H1 (cell line): ENCODE results near the gene WDR45B. TPM values are rescaled to one million over a fixed set of nuclear protein-coding genes. Genes with fewer than 3 reads are reported as not detected.

ENCODE experiments used
- CTCF ChIA-PET: fragments of 300-600 bp; sonication (Branson Sonifier 250); formaldehyde crosslinking; loops from one replicate; lab custom pipeline; 2021; ENCODE audit not compliant: partially characterized antibody; lab: Charles Lee
- POLR2A ChIA-PET: fragments of 300-600 bp; sonication (Branson Sonifier 250); formaldehyde crosslinking; loops from one replicate; lab custom pipeline; 2021; ENCODE audit warnings: inconsistent platforms; ENCODE audit not compliant: partially characterized antibody; lab: Charles Lee
- DNase-seq, 2 experiments: peaks; one replicate each; pipeline versions ENCODE4 v3.0.0 to v3.0.0-alpha.2; 2010 to 2022; ENCODE audit warnings: low spot score in 2 of 2, low read depth in 1 of 2, mixed read lengths in 1 of 2
- FAIRE-seq: peaks from 2 replicates; lab custom pipeline; 2011; peaks lifted over from hg19 to GRCh38; lab: Jason Lieb, UNC
- H2AFZ ChIP-seq: 2 replicates; pipeline ENCODE4 v1.8.1; 2012; ENCODE audit warnings: low read length, inconsistent platforms
- H2AK5ac ChIP-seq: 2 replicates; pipeline ENCODE4 v1.6.1; 2013; ENCODE audit warnings: low read depth, low read length
- H2BK120ac ChIP-seq: replicated peaks from 2 replicates; pipeline ENCODE3; 2013; ENCODE audit warnings: low read depth, low read length, inconsistent platforms
- H2BK12ac ChIP-seq: 2 replicates; pipeline ENCODE4 v1.6.1; 2013; ENCODE audit warnings: low read depth, low read length
- H2BK15ac ChIP-seq: 2 replicates; pipeline ENCODE4 v1.6.1; 2013; ENCODE audit warnings: low read length
- H2BK20ac ChIP-seq: 2 replicates; pipeline ENCODE4 v1.6.1; 2013; ENCODE audit warnings: low read length
- H2BK5ac ChIP-seq: 2 replicates; pipeline ENCODE4 v1.6.1; 2013; ENCODE audit warnings: low read depth, low read length
- H3K14ac ChIP-seq: 2 replicates; pipeline ENCODE4 v1.6.1; 2013; ENCODE audit warnings: inconsistent platforms; ENCODE audit not compliant: insufficient read length
- H3K18ac ChIP-seq: 2 replicates; pipeline ENCODE4 v1.6.1; 2013; ENCODE audit warnings: low read length; ENCODE audit errors: extremely low read depth
- H3K23ac ChIP-seq: 2 replicates; pipeline ENCODE4 v1.6.1; 2013; ENCODE audit warnings: inconsistent platforms; ENCODE audit not compliant: insufficient read length
- H3K23me2 ChIP-seq: 2 replicates; pipeline ENCODE4 v1.6.1; 2013; ENCODE audit warnings: low read depth, low read length
- H3K27ac ChIP-seq: 2 replicates; pipeline ENCODE4 v1.6.1; 2011; ENCODE audit warnings: low read depth, low read length, inconsistent platforms
- H3K27me3 ChIP-seq, 4 experiments: replicated peaks in 1 of 4; 1 replicate in 1 of 4; 2 replicates in 3 of 4; pipeline versions ENCODE4 v1.6.1 to v1.8.1; 2011 to 2013; ENCODE audit warnings: low read length in 3 of 4, mild to moderate bottlenecking in 3 of 4, inconsistent platforms in 2 of 4, mixed read lengths in 2 of 4, moderate library complexity in 1 of 4; ENCODE audit not compliant: control insufficient read depth in 3 of 4, insufficient read depth in 3 of 4; ENCODE audit errors: extremely low read depth in 1 of 4
- H3K36me3 ChIP-seq, 4 experiments: 2 replicates each; pipeline versions ENCODE4 v1.6.1 to v1.8.1; 2011 to 2013; ENCODE audit warnings: mild to moderate bottlenecking in 4 of 4, low read length in 3 of 4, moderate library complexity in 2 of 4, control low read depth in 1 of 4, inconsistent platforms in 1 of 4; ENCODE audit not compliant: insufficient read depth in 4 of 4, control insufficient read depth in 2 of 4
- H3K4ac ChIP-seq: replicated peaks from 2 replicates; pipeline ENCODE3; 2013; ENCODE audit warnings: low read length, low read depth, mixed read lengths, inconsistent platforms; ENCODE audit not compliant: insufficient read length
- H3K4me1 ChIP-seq, 4 experiments: replicated peaks in 1 of 4; 1 replicate in 1 of 4; 2 replicates in 3 of 4; pipeline versions ENCODE4 v1.6.1 to v1.8.1; 2011 to 2013; ENCODE audit warnings: low read length in 3 of 4, inconsistent platforms in 2 of 4, mixed read lengths in 1 of 4; ENCODE audit not compliant: insufficient read depth in 4 of 4, control insufficient read depth in 3 of 4
- H3K4me2 ChIP-seq, 2 experiments: 2 replicates each; pipeline versions ENCODE4 v1.6.1 to v1.8.1; 2011 to 2013; ENCODE audit warnings: low read depth in 2 of 2, low read length in 2 of 2, control low read depth in 1 of 2, inconsistent platforms in 1 of 2, mild to moderate bottlenecking in 1 of 2; ENCODE audit not compliant: insufficient read depth in 1 of 2
- H3K4me3 ChIP-seq, 4 experiments: fragments of 200-600, 300-600 bp in 1 of 4; sonication (generic), shearing (Covaris generic), sonication (Bioruptor Twin) in 1 of 4; 2 replicates each; pipeline versions ENCODE4 v1.5.1 to v1.8.1; 2011 to 2016; ENCODE audit warnings: low read length in 4 of 4, low read depth in 3 of 4, control low read depth in 2 of 4, inconsistent platforms in 2 of 4, mild to moderate bottlenecking in 2 of 4, mixed read lengths in 1 of 4, moderate library complexity in 1 of 4; ENCODE audit not compliant: insufficient read depth in 2 of 4; ENCODE audit errors: extremely low read depth in 1 of 4
- H3K56ac ChIP-seq: replicated peaks from 2 replicates; pipeline ENCODE3; 2013; ENCODE audit warnings: low read depth, mild to moderate bottlenecking, mixed read lengths, low read length, inconsistent platforms; ENCODE audit not compliant: insufficient read length
- H3K79me1 ChIP-seq: 2 replicates; pipeline ENCODE4 v1.6.1; 2013; ENCODE audit warnings: low read depth, low read length, control low read depth
- H3K79me2 ChIP-seq, 2 experiments: 2 replicates each; pipeline versions ENCODE4 v1.6.1 to v1.8.1; 2012 to 2013; ENCODE audit warnings: low read length in 2 of 2, mild to moderate bottlenecking in 2 of 2, inconsistent platforms in 1 of 2; ENCODE audit not compliant: insufficient read depth in 2 of 2, control insufficient read depth in 1 of 2
- H3K9ac ChIP-seq, 4 experiments: replicated peaks in 1 of 4; 1 replicate in 1 of 4; 2 replicates in 3 of 4; pipeline versions ENCODE4 v1.6.1 to v1.8.1; 2011 to 2013; ENCODE audit warnings: low read depth in 3 of 4, low read length in 3 of 4, control low read depth in 2 of 4, mild to moderate bottlenecking in 2 of 4, moderate library complexity in 2 of 4, inconsistent platforms in 1 of 4; ENCODE audit errors: extremely low read depth in 1 of 4
- H3K9me3 ChIP-seq, 2 experiments: 2 replicates each; pipeline versions ENCODE4 v1.6.1 to v1.8.1; 2012 to 2013; ENCODE audit warnings: mild to moderate bottlenecking in 2 of 2, moderate library complexity in 2 of 2, control low read depth in 1 of 2, inconsistent platforms in 1 of 2, low read depth in 1 of 2, low read length in 1 of 2, mixed read lengths in 1 of 2; ENCODE audit not compliant: insufficient read depth in 2 of 2
- H4K20me1 ChIP-seq, 2 experiments: replicated peaks in 1 of 2; 2 replicates each; pipeline versions ENCODE3 to v1.8.1; 2011 to 2013; ENCODE audit warnings: inconsistent platforms in 2 of 2, low read length in 2 of 2, mild to moderate bottlenecking in 1 of 2; ENCODE audit not compliant: insufficient read depth in 2 of 2, control insufficient read depth in 1 of 2
- H4K5ac ChIP-seq: 2 replicates; pipeline ENCODE4 v1.6.1; 2013; ENCODE audit warnings: low read length, low read depth, mixed read lengths, inconsistent platforms; ENCODE audit not compliant: insufficient read length
- H4K8ac ChIP-seq: 2 replicates; pipeline ENCODE4 v1.8.0; 2013; ENCODE audit warnings: mild to moderate bottlenecking, moderate library complexity, low read length, inconsistent platforms; ENCODE audit not compliant: insufficient read depth; ENCODE audit errors: extremely low read depth
- H4K91ac ChIP-seq: replicated peaks from 2 replicates; pipeline ENCODE3; 2013; ENCODE audit warnings: low read length, mixed read lengths, inconsistent platforms; ENCODE audit not compliant: insufficient read length
- CREB1 ChIP-seq: IDR thresholded peaks from 2 replicates; pipeline ENCODE4 v1.6.1; 2012; ENCODE audit warnings: inconsistent platforms
- CTCF ChIP-seq, 3 experiments: IDR thresholded peaks; 1 replicate in 2 of 3; 2 replicates in 1 of 3; pipeline versions ENCODE4 v1.5.1 to v1.6.1; 2011; ENCODE audit warnings: low read length in 3 of 3, mild to moderate bottlenecking in 3 of 3, inconsistent platforms in 2 of 3, low read depth in 1 of 3, moderate library complexity in 1 of 3; ENCODE audit not compliant: insufficient read depth in 1 of 3; ENCODE audit errors: control extremely low read depth in 1 of 3
- GABPA ChIP-seq: IDR thresholded peaks from 2 replicates; pipeline ENCODE4 v1.6.1; 2011; ENCODE audit warnings: mild to moderate bottlenecking, low read length, moderate library complexity, borderline replicate concordance; ENCODE audit not compliant: insufficient read depth
- KDM5A ChIP-seq: fragments of 200-600 bp; IDR thresholded peaks from 2 replicates; pipeline ENCODE4 v1.7.1; 2012; ENCODE audit warnings: mild to moderate bottlenecking, low read length, inconsistent platforms, mixed read lengths
- MAX ChIP-seq: IDR thresholded peaks from 2 replicates; pipeline ENCODE4 v1.6.1; 2012; ENCODE audit warnings: inconsistent platforms
- PHF8 ChIP-seq: fragments of 200-600 bp; sonication (generic); conservative IDR thresholded peaks from 2 replicates; pipeline ENCODE4 v1.7.1; 2012; ENCODE audit warnings: low read depth, mild to moderate bottlenecking, inconsistent platforms, low read length, moderate library complexity
- POLR2A ChIP-seq, 2 experiments: IDR thresholded peaks; 1 replicate in 1 of 2; 2 replicates in 1 of 2; pipeline ENCODE4 v1.6.1; 2011; ENCODE audit warnings: low read depth in 2 of 2, low read length in 2 of 2, mild to moderate bottlenecking in 2 of 2; ENCODE audit errors: control extremely low read depth in 1 of 2
- RAD21 ChIP-seq, 2 experiments: IDR thresholded peaks in 1 of 2; conservative IDR thresholded peaks in 1 of 2; 2 replicates each; pipeline ENCODE4 v1.6.1; 2011; ENCODE audit warnings: low read depth in 2 of 2, low read length in 2 of 2, improper control_type of control experiment in 1 of 2, inconsistent platforms in 1 of 2, mild to moderate bottlenecking in 1 of 2, moderate library complexity in 1 of 2
- RBBP5 ChIP-seq: IDR thresholded peaks from 2 replicates; pipeline ENCODE4 v1.7.1; 2012; ENCODE audit warnings: low read depth, mild to moderate bottlenecking, inconsistent platforms, low read length, moderate library complexity, borderline replicate concordance
- SAP30 ChIP-seq: fragments of 300-600 bp; sonication (generic); IDR thresholded peaks from 2 replicates; pipeline ENCODE4 v1.7.1; 2012; ENCODE audit warnings: low read length, moderate library complexity, mild to moderate bottlenecking, inconsistent platforms; ENCODE audit not compliant: insufficient read depth, insufficient replicate concordance
- TCF12 ChIP-seq: IDR thresholded peaks from 2 replicates; pipeline ENCODE4 v1.6.1; 2011; ENCODE audit warnings: low read depth, mild to moderate bottlenecking, low read length
- WGBS, 2 experiments: shearing (Covaris generic) in 1 of 2; methylation state at CpG; one replicate each; pipeline versions ENCODE4 v1.1.6 to v1.1.7; 2013 to 2015; ENCODE audit warnings: low lambda C conversion rate in 2 of 2, mixed read lengths in 2 of 2, inconsistent platforms in 1 of 2, low coverage in 1 of 2, missing lambda C conversion rate in 1 of 2; ENCODE audit not compliant: insufficient replicate concordance in 2 of 2, insufficient coverage in 1 of 2, insufficient read length in 1 of 2; ENCODE audit errors: extremely low coverage in 1 of 2, missing lambda C conversion rate in 1 of 2; 5-methylcytosine and 5-hydroxymethylcytosine counted together
- polyA plus RNA-seq, 7 experiments: library from polyadenylated mRNA; depleted of rRNA in 3 of 7; stranded (reverse) in 5 of 7; unstranded in 2 of 7; fragments of >200 nt in 5 of 7; fragments of 200-250 nt in 2 of 7; gene quantifications; 1 replicate in 5 of 7; 2 replicates in 1 of 7; 4 replicates in 1 of 7; pipeline versions ENCODE4 v1.2.1 to v1.2.3, GENCODE V29; 2011 to 2013; ENCODE audit warnings: missing spikeins in 2 of 7, mixed read lengths in 2 of 7
- total RNA-seq: library from RNA; stranded (reverse); fragmentation: NEBNext Ultra II Directional; extraction: Animal tissue kit (Norgen Biotek cat#: 25700); gene quantifications from 2 replicates; pipeline ENCODE4 v1.2.1, GENCODE V29; 2021

Gene WDR45B
- total and polyA plus RNA-seq, 2 of the 8 experiments (the other 6 are each of a cell fraction or from before 2014, with no cell fraction given), result 82.0 to 100 TPM

- Histone ChIP-seq H3K14ac (no peak overlapping the region), H2BK12ac (no peak overlapping the region), H2AK5ac (no peak overlapping the region), H3K27ac (no peak overlapping the region), H3K23me2 (no peaks in the 10 kb centered on the region), H3K56ac (no peak overlapping the region), H3K27me3 (no peaks in the 10 kb centered on the region), H3K4me3 (no peak overlapping the region), H4K91ac (no peak overlapping the region), H3K9ac (no peak overlapping the region), H3K18ac (no peak overlapping the region), H2BK15ac (no peak overlapping the region), H2BK20ac (no peak overlapping the region), H2AFZ (no peak overlapping the region), H3K23ac (no peak overlapping the region), H3K4me2 (no peak overlapping the region), H4K8ac (peak overlapping the region; percentile 68; the same call in 1 of the 2 replicates), H3K4me1 (no peaks in the 10 kb centered on the region), H3K79me1 (no peaks in the 10 kb centered on the region), H4K5ac (no peak overlapping the region), H2BK5ac (no peak overlapping the region), H3K4ac (no peak overlapping the region), H3K79me2 (no peaks in the 10 kb centered on the region), H3K36me3 (no peaks in the 10 kb centered on the region; a peak in 1 of 8 replicates), H3K9me3 (peaks cover 0 to 4% of the 10 kb centered on the region in 2 experiments; a peak in 1 of 4 replicates), H2BK120ac (no peak overlapping the region), H4K20me1 (peaks cover 0 to 9% of the 10 kb centered on the region in 2 experiments)
- ChIA-PET CTCF (interaction anchor here (0.7 to 2.2 kb wide), 5 partner anchors 8 to 120 kb away, joined by 4 to 14 read pairs (median 5); no protein-coding TSS in a partner anchor), POLR2A (interaction anchor here (0.8 to 1.6 kb wide), 2 partner anchors 10 to 52 kb away, joined by 4 read pairs; no protein-coding TSS in a partner anchor)
- DNase-seq, result no peak
- 89% methylated on average over 15 of the region's 19 CpGs; no CpG with 5 or more reads in 1 of the 2 experiments for WGBS, 2 experiments
- no peak for FAIRE-seq
- TF ChIP-seq RAD21 (IDR thresholded peaks at IDR 0.05 in 1 of 2, conservative IDR thresholded peaks at IDR 0.05 in 1 of 2; ENCODE audit: low read depth in 2 of 2, low read length in 2 of 2) (no peak), MAX (no peak), CREB1 (no peak), SAP30 (no peak), PHF8 (no peak), TCF12 (no peak), GABPA (no peak), KDM5A (no peak), RBBP5 (no peak), POLR2A (IDR thresholded peaks at IDR 0.05; ENCODE audit: control extremely low read depth in 1 of 2, low read depth in 2 of 2, low read length in 2 of 2) (no peak), CTCF (IDR thresholded peaks at IDR 0.05; ENCODE audit: control extremely low read depth in 1 of 3, insufficient read depth in 1 of 3, low read depth in 1 of 3, low read length in 3 of 3) (no peak)
These were observed 9.7 kb upstream of the WDR45B start for GRCh38 chr17:82657926-82658325.
